Astrocyte (in vitro differentiated cells and primary cell): Measurements from ENCODE around the gene LEMD1.

Experiments used
- EZH2 ChIP-seq: IDR thresholded peaks from 2 replicates; pipeline ENCODE4 v1.6.1; 2012; ENCODE audit warnings: mild to moderate bottlenecking, low read length, inconsistent platforms; ENCODE audit not compliant: insufficient read depth
- TF ChIP-seq, protein P1 (sequence below): IDR thresholded peaks from 2 replicates; pipeline ENCODE4 v1.5.1; 2011; ENCODE audit warnings: low read depth, mild to moderate bottlenecking, inconsistent platforms, low read length, moderate library complexity; ENCODE audit not compliant: insufficient read depth

DNA sequence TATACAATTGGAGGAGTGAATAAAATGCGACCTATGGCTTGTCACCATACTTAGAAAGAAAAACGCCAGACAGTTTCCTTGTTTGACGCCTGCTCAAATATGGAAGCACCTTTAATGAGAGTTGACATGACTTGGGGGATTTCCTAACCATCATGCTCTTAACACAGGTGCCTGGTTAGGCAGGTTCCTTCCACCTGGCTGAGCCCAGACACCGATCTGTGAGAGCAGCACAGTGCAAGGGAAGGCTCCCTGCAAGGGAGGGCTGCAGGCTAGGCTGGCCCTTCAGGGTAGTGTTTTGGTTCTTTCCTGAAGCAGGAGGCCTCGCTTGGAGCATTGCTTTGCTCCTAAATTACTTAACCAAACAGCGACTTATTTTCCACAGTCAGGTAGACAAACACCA is 40.6 kb downstream of the LEMD1 start:
- TF ChIP-seq, protein P1, sequence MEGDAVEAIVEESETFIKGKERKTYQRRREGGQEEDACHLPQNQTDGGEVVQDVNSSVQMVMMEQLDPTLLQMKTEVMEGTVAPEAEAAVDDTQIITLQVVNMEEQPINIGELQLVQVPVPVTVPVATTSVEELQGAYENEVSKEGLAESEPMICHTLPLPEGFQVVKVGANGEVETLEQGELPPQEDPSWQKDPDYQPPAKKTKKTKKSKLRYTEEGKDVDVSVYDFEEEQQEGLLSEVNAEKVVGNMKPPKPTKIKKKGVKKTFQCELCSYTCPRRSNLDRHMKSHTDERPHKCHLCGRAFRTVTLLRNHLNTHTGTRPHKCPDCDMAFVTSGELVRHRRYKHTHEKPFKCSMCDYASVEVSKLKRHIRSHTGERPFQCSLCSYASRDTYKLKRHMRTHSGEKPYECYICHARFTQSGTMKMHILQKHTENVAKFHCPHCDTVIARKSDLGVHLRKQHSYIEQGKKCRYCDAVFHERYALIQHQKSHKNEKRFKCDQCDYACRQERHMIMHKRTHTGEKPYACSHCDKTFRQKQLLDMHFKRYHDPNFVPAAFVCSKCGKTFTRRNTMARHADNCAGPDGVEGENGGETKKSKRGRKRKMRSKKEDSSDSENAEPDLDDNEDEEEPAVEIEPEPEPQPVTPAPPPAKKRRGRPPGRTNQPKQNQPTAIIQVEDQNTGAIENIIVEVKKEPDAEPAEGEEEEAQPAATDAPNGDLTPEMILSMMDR, result no peak
- TF ChIP-seq EZH2, result no peak
